ENCODE results near the gene PDXK.

GRCh38 chr21:43691801-43692200, 27.1 kb upstream of the PDXK start:
- TF ChIP-seq CTCF (conservative IDR thresholded peaks at IDR 0.05) = no peak
- TF ChIP-seq EZH2 (IDR thresholded peaks at IDR 0.05; ENCODE audit: low read depth) = no peak

All from PC-9 (cell line).